Esophagus squamous epithelium (tissue), 4 donors: ENCODE data around the gene ZER1.

Experiments
- CTCF ChIP-seq, 6 experiments: fragments of 450-650 bp in 4 of 6; fragments of 200-600 bp in 2 of 6; sonication (generic) in 2 of 6; IDR thresholded peaks; one replicate each; pipeline ENCODE4 v1.5.1; 2016 to 2019; ENCODE audit warnings: antibody characterized with exemption in 6 of 6, mild to moderate bottlenecking in 4 of 6, moderate library complexity in 4 of 6
- POLR2A ChIP-seq, 4 donors: fragments of 450-650 bp; IDR thresholded peaks; one replicate each; pipeline ENCODE4 v1.6.1; 2017; ENCODE audit warnings: antibody characterized with exemption in 4 of 4, mild to moderate bottlenecking in 4 of 4, moderate library complexity in 3 of 4

GRCh38 chr9:128792978-128793686 is 21.4 kb upstream of the ZER1 start:
- no peak for TF ChIP-seq CTCF (IDR thresholded peaks at IDR 0.05)
- TF ChIP-seq POLR2A (IDR thresholded peaks at IDR 0.05) = no peak
